ENCODE results near the gene SEZ6L2.

GRCh38 chr16:29907973-29908372 lies 8.6 kb upstream of the SEZ6L2 start:
- TF ChIP-seq CTCF (IDR thresholded peaks at IDR 0.05) (no peak), POLR2A (IDR thresholded peaks at IDR 0.05) (no peak)

All from Peyer's patch (tissue), 4 donors.